Epithelial cell of esophagus (primary cell): Measurements from ENCODE around the gene CYP2J2.
"Not testable (repeated sequence)": the region's sequence is repeated elsewhere in the genome, so short reads cannot be mapped to it uniquely, and the experiment has no call there.

Source experiments
- DNase-seq: peaks from one replicate; pipeline ENCODE4 v3.0.0; 2010; ENCODE audit warnings: low read depth
- H3K4me3 ChIP-seq: 2 replicates; pipeline ENCODE4 v1.5.1; 2011; ENCODE audit warnings: mild to moderate bottlenecking, low read length, control low read depth
- TF ChIP-seq, protein P1 (sequence below): IDR thresholded peaks from 2 replicates; pipeline ENCODE4 v1.5.1; 2011; ENCODE audit warnings: low read depth, mild to moderate bottlenecking, low read length, control low read depth, inconsistent platforms; ENCODE audit not compliant: insufficient read depth; ENCODE audit errors: missing control alignments

The CYP2J2 gene, protein sequence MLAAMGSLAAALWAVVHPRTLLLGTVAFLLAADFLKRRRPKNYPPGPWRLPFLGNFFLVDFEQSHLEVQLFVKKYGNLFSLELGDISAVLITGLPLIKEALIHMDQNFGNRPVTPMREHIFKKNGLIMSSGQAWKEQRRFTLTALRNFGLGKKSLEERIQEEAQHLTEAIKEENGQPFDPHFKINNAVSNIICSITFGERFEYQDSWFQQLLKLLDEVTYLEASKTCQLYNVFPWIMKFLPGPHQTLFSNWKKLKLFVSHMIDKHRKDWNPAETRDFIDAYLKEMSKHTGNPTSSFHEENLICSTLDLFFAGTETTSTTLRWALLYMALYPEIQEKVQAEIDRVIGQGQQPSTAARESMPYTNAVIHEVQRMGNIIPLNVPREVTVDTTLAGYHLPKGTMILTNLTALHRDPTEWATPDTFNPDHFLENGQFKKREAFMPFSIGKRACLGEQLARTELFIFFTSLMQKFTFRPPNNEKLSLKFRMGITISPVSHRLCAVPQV

DNA sequence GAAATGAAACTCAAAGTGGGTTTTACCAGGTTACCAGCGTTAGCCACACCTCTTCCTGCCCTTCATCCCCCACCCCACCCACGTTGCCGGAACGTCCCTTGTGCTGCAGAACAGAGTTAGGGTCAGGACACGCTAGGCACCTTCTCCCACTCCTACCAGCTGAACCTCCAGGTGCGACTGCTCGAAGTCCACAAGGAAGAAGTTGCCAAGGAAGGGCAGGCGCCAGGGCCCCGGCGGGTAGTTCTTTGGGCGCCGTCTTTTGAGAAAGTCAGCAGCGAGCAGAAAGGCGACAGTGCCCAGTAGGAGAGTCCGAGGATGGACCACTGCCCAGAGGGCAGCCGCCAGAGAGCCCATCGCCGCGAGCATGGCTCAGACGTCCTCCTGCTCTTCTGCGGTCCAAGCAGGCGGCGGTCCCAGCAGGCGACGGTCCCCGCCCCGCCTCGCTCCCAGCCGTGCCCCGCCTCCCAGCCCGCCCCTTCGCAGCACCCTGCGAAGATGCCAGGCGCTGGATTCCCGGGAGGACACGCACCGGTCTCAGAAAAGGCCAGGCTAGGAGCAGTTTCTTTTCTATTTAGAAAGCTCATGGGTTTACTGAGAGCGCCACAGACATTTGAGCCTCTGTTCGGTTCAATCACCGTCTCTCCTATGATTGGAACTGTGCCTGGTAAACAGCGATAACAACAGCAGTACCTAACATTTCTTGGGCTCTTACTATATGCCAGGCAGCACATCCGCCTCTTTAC lies at the start of gene CYP2J2:
CYP2J2 (minus strand) TSS at position 393 of the 743 bp plus-strand sequence; CDS start at position 366, 27 bp downstream.
- DNase-seq = peak; percentile 49

DNA sequence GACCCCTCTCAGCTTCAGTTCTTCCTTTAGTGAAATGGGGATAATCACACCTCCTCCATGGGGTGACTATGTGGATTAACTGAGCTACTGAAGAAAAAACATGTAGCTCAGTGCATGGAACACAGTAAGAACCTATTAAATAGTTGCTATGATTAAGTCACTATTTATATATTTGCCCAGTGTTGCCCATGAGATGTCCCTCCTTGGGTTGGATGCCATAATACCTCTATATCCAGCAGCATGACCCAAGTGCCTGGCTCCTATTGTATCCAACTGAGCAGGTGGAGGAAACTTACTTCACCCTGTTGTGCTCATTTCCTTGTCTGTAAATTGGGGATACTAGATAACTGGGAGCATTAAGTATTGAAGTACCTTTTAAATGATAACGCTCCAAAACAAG lies 47.1 kb upstream of the CYP2J2 start:
- TF ChIP-seq, protein P1, sequence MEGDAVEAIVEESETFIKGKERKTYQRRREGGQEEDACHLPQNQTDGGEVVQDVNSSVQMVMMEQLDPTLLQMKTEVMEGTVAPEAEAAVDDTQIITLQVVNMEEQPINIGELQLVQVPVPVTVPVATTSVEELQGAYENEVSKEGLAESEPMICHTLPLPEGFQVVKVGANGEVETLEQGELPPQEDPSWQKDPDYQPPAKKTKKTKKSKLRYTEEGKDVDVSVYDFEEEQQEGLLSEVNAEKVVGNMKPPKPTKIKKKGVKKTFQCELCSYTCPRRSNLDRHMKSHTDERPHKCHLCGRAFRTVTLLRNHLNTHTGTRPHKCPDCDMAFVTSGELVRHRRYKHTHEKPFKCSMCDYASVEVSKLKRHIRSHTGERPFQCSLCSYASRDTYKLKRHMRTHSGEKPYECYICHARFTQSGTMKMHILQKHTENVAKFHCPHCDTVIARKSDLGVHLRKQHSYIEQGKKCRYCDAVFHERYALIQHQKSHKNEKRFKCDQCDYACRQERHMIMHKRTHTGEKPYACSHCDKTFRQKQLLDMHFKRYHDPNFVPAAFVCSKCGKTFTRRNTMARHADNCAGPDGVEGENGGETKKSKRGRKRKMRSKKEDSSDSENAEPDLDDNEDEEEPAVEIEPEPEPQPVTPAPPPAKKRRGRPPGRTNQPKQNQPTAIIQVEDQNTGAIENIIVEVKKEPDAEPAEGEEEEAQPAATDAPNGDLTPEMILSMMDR = no peak

More for the DNA sequence above, at the start of gene CYP2J2:
- TF ChIP-seq, protein P1 = no peak
- peak within 1 kb of the TSS; percentile 49 for H3K4me3 ChIP-seq

DNA sequence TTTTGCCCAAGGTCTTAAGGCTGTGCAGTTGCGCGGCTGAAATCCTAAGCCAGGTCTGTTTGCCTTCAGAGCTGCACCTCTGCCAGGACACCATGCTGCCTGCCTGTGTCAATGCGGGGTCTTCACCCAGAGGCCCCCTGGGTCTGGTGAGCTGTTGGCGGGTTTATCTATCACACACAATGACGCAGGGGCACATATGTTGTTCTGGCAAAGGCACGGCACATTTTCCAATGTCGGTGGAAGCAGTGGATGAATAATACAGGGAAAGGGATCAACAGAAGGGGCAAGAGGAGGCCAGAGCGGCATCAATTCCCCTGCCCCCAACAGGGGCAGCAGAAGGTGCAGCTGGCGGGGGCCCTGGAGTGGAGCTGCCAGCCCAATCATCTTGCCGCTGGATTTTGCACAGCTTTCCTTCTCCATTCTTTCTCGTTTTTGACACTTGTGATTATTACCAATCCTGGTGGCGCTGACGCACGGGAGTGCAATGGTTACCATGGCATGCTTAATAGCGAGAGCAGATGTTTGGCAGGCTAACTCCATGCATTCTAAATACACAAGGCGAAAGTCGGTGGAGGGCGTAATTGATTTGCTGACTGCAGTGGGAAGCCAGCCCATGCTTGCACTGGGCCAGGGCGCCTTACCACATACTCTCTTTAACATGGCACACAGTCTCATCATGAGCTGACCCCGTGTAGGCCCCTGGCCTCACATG lies 45.8 kb upstream of the CYP2J2 start:
- no peak overlapping the region for H3K4me3 ChIP-seq
- DNase-seq = no peak
- TF ChIP-seq, protein P1 = no peak

More for the DNA sequence above, 47.1 kb upstream of the CYP2J2 start:
- no peak overlapping the region for H3K4me3 ChIP-seq
- DNase-seq = no peak

DNA sequence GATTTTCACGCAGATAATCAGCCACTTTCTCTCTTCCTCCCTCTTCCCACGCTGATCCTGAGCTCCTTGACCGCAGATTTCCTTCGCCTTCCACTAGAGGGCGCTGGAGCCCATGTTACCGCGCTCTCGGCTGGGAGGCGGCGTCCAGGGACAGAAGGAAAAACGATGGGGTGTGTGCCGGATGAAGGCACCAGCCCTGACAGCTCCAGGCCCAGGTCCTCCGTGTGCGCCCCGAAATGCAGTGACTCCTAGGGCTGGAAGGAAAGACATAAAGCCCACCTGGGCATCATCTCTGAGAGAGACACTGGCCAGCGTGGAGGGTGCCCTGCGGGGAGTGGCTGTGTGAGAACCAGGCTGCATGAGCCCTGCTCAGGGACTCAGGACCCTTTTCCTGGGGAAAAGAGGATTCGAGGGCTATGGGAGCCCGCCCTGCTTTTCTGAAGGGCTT lies 44.9 kb upstream of the CYP2J2 start:
- no peak overlapping the region for H3K4me3 ChIP-seq
- TF ChIP-seq, protein P1 = peak; percentile 91
- DNase-seq = peak; percentile 66

DNA sequence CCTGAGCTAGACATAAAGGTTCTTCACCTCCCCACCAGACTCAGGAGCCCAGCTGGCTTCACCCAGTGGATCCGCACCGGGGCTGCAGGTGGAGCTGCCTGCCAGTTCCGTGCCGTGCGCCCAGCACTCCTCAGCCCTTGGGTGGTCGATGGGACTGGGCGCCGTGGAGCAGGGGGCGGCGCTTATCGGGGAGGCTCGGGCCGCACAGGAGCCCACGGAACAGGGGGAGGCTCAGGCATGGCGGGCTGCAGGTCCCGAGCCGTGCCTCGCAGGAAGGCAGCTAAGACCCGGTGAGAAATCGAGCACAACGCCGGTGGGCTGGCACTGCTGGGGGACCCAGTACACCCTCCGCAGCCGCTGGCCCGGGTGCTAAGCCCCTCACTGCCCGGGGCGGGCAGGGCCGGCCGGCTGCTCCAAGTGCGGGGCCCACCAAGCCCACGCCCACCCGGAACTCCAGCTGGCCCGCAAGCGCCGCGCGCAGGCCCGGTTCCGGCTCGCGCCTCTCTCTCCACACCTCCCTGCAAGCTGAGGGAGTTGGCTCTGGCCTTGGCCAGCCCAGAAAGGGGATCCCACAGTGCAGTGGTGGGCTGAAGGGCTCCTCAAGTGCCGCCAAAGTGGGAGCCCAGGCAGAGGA lies 43.1 kb upstream of the CYP2J2 start:
- H3K4me3 ChIP-seq, DNase-seq: not testable (repeated sequence)

DNA sequence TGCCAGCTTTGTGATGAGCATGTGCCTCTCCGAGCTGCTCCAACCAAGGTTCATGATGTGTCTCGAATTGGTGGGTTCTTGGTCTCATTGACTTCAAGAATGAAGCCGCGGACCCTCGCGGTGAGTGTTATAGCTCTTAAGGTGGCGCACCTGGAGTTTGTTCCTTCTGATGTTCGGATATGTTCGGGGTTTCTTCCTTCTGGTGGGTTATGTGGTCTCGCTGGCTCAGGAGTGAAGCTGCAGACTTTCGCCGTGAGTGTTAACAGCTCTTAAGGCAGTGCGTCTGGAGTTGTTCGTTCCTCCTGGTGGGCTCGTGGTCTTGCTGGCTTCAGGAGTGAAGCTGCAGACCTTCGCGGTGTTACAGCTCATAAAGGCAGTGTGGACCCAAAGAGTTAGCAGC lies 42.2 kb upstream of the CYP2J2 start:
- DNase-seq = not testable (repeated sequence)

DNA sequence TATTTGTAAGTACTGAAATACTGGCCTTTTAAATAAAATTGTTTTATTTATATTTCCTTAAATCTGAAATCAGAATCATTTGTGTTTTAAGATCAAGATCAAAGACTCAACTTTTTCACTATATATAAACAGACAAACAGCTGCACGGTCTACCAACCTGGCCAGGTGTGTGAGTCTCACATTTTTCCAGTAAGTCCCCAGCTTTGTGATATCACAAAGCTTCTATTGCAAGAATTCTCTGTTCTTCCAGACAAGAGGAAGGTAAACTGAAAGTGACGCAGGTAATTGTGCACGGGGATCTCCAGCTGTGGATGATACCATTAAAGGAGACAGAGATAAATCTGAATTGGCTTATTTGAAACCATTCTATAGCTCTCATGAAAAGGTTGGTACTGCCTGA lies 41.2 kb upstream of the CYP2J2 start:
- no peak for DNase-seq
- H3K4me3 ChIP-seq = no peak overlapping the region
- TF ChIP-seq, protein P1 = no peak

More for the DNA sequence above, 42.2 kb upstream of the CYP2J2 start:
- not testable (repeated sequence) for H3K4me3 ChIP-seq
